Activated B cell treated with CpG ODN at 0.5 μM for 24 hours (primary cell): ENCODE results near the gene REEP2. TPM values are rescaled to one million over a fixed set of nuclear protein-coding genes. Genes with fewer than 3 reads are reported as not detected.

Experiments used
- ATAC-seq: fragments of 200-7000 bp; cut with Tn5 transposase; one replicate; pipeline ENCODE4 v1.10.0; 2021; ENCODE audit warnings: low read depth, mild to moderate bottlenecking, moderate library complexity
- CTCF ChIA-PET: fragments of 350-600 bp; sonication (Branson Sonifier 250); formaldehyde crosslinking; loops from one replicate; lab custom pipeline; 2021; ENCODE audit warnings: antibody characterized with exemption; lab: Charles Lee
- POLR2A ChIA-PET: fragments of 350-600 bp; sonication (Branson Sonifier 250); formaldehyde crosslinking; loops from one replicate; lab custom pipeline; 2021; ENCODE audit warnings: antibody characterized with exemption; lab: Charles Lee
- DNase-seq: peaks from one replicate; pipeline ENCODE4 v3.0.0; 2022
- H3K27ac Mint-ChIP-seq: one replicate; pipeline ENCODE4 v1.8.0; 2020; ENCODE audit warnings: mixed read lengths
- H3K27me3 Mint-ChIP-seq: one replicate; pipeline ENCODE4 v1.8.0; 2021; ENCODE audit warnings: mixed read lengths
- H3K36me3 Mint-ChIP-seq: one replicate; pipeline ENCODE4 v1.8.0; 2021; ENCODE audit warnings: low read depth, mixed read lengths
- H3K4me1 Mint-ChIP-seq: one replicate; pipeline ENCODE4 v1.8.0; 2021; ENCODE audit warnings: mixed read lengths
- H3K4me3 Mint-ChIP-seq: one replicate; pipeline ENCODE4 v1.8.0; 2020; ENCODE audit warnings: mild to moderate bottlenecking, mixed read lengths
- H3K9me3 Mint-ChIP-seq: one replicate; pipeline ENCODE4 v1.8.0; 2020; ENCODE audit warnings: mixed read lengths
- intact Hi-C: fragments of 100-400 bp; cut with micrococcal nuclease; formaldehyde crosslinking; loops from one replicate; pipeline ENCODE4 v1.15.1; 2024
- total RNA-seq: library from RNA; stranded (reverse); gene quantifications from 2 replicates; pipeline ENCODE4 v1.2.3, GENCODE V29; 2022
- TF ChIP-seq, protein P1 (sequence below): fragments of 200-600 bp; IDR thresholded peaks from one replicate; pipeline ENCODE4 v1.8.0; 2022; ENCODE audit warnings: antibody characterized with exemption, mild to moderate bottlenecking

REEP2 gene
- total RNA-seq, 1 donor from 2014 or later, result not detected

DNA sequence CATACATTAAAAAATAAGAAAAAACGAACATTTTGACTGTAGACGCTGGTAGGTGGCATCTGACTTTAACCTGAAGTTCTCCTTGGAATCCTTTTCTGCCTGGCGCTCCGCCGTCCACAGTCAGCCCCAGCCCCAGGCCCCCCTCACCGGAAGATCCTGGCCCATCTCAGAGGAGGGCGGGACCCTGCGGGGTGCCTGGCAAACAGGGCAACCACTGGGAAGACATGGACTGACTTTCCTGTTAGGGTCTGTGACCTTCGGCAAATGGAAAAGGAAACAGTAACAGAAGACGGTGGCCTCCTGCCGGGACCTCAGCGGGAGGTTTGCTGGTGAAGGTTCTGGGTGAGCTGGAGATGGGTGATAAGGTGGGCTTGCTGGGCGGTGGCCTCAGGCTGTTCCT, 14.7 kb downstream of the REEP2 start:
- Mint-ChIP-seq H3K27me3 (peaks cover 4% of the 10 kb centered on the region), H3K4me3 (no peak overlapping the region), H3K4me1 (peaks cover 13% of the 10 kb centered on the region), H3K27ac (no peak overlapping the region), H3K36me3 (no peaks in the 10 kb centered on the region), H3K9me3 (no peaks in the 10 kb centered on the region)
- POLR2A ChIA-PET, result no interaction called here
- ATAC-seq (no peak), DNase-seq (no peak)
- TF ChIP-seq, protein P1, sequence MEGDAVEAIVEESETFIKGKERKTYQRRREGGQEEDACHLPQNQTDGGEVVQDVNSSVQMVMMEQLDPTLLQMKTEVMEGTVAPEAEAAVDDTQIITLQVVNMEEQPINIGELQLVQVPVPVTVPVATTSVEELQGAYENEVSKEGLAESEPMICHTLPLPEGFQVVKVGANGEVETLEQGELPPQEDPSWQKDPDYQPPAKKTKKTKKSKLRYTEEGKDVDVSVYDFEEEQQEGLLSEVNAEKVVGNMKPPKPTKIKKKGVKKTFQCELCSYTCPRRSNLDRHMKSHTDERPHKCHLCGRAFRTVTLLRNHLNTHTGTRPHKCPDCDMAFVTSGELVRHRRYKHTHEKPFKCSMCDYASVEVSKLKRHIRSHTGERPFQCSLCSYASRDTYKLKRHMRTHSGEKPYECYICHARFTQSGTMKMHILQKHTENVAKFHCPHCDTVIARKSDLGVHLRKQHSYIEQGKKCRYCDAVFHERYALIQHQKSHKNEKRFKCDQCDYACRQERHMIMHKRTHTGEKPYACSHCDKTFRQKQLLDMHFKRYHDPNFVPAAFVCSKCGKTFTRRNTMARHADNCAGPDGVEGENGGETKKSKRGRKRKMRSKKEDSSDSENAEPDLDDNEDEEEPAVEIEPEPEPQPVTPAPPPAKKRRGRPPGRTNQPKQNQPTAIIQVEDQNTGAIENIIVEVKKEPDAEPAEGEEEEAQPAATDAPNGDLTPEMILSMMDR, result no peak
- intact Hi-C loops, result no loop called here
- CTCF ChIA-PET, result no interaction called here

DNA sequence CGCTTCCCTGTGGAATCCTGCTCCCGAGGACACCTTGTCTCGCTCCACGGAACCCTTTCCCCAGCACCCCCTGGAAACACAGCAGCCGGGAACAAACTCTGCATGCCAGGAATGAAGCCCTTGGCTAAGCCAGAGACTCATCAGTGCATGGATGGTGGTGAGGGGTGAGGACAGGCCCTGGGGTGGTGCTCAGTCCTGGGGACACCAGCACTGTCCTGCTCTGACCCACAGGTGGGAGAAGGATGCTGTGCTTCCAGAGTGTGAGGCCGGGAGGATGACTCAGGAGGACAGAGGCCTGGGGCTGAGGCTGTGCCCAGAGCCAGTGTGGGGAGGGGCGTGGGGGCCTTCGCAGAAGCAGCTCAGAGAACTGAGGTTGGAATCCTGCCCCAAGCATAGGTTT, 15.3 kb downstream of the REEP2 start:
- ATAC-seq (no peak), DNase-seq (no peak)
- CTCF ChIA-PET, result no interaction called here
- Mint-ChIP-seq H3K36me3 (no peaks in the 10 kb centered on the region), H3K4me1 (peaks cover 18% of the 10 kb centered on the region), H3K27me3 (peaks cover 4% of the 10 kb centered on the region), H3K27ac (no peak overlapping the region), H3K4me3 (no peak overlapping the region), H3K9me3 (no peaks in the 10 kb centered on the region)
- intact Hi-C loops, result no loop called here
- TF ChIP-seq, protein P1, result no peak
- POLR2A ChIA-PET, result no interaction called here

DNA sequence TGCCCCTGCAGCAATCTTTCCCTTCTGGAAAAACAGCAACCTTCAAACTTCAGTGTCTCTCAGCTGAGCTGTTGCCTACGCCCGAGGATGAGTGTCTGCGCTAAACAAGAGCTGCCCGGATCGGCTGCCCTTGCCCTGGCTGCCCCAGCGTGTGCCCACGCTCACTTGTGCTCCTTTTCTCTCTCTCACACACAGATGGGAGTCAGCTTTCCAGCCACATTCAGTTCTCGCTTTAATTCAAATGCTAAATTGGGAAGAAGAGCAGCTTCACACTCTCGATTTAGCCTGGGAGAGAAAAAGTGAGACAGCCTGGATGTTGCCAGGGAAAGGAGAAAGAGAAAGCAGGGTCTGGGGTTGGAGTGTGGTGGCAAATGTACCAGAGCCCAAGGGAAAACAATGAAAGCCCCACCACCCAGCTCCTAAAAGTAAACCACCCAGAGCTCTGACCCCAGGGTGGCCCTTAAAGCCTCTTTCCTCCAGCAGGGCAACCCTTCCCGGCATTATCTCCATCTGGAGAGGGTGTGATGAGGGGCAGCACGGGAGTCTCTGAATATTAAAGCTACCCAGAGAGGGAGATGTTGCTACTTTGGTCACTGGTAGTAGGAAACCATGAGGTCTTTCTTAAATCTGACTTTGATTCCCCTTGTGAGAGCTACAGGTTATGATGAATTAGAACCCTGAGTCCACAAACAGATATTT, 16.5 kb downstream of the REEP2 start:
- CTCF ChIA-PET, result interaction anchor here (0.8 to 1.5 kb wide), 2 partner anchors 9 to 48 kb away, joined by 4 to 5 read pairs; partner anchors contain the start of gene EGR1
- no peaks in the 10 kb centered on the region for H3K9me3 Mint-ChIP-seq
- POLR2A ChIA-PET, result no interaction called here

DNA sequence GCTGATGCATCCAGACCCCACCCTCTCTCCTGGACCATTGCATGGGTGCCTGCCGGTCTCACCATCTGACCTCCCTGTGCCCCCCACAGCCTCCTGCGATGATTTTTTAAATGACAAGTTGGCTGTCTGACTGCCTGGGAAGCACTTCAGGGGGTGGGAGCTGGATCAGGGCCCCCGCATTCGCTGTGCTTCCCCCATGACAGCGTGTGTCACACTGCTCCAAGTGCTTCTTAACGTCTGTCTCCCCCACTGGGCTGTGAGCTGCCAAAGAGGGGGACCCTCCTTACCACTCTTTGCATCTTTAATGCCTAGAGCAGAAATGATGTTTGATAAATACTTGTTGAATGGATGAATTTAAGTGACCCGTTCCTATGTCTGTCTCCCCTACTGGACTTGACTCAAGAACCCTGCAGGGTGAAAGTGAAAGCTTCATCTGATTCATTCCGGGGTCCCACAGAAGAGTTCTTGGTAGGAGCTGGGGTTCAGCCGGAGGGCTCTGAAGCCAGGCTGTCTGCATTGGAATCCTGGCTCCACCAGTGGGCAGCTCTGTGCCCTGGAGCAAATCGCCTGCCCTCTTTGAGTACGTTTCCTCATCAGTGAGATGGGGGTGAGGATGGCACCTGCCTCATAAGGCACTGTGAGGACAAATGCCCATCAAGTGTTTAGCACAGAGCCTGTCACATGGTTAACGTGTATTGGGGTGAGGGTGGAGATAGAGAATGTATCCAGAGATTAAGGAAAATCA, 18.8 kb downstream of the REEP2 start:
- H3K36me3 Mint-ChIP-seq, result no peaks in the 10 kb centered on the region
- no peak overlapping the region for H3K4me3 Mint-ChIP-seq
- DNase-seq (no peak), ATAC-seq (no peak)
- TF ChIP-seq, protein P1, result no peak
- ChIA-PET CTCF (interaction anchor here (0.6 to 1.4 kb wide), 3 partner anchors 9 to 120 kb away, joined by 3 read pairs; no protein-coding TSS in a partner anchor), POLR2A (interaction anchor here (0.7 kb wide), 1 partner anchor 300 kb away, joined by 3 read pairs; no protein-coding TSS in a partner anchor)
- H3K27me3 Mint-ChIP-seq, result no peaks in the 10 kb centered on the region
- H3K4me1 Mint-ChIP-seq, result peaks cover 36% of the 10 kb centered on the region
- intact Hi-C loops, result no loop called here
- H3K9me3 Mint-ChIP-seq, result no peaks in the 10 kb centered on the region
- H3K27ac Mint-ChIP-seq, result no peak overlapping the region

More for the DNA sequence above, 16.5 kb downstream of the REEP2 start:
- Mint-ChIP-seq H3K27me3 (no peaks in the 10 kb centered on the region), H3K27ac (no peak overlapping the region), H3K4me1 (peaks cover 25% of the 10 kb centered on the region), H3K36me3 (no peaks in the 10 kb centered on the region), H3K4me3 (no peak overlapping the region)
- DNase-seq, result no peak
- intact Hi-C loops, result no loop called here
- TF ChIP-seq, protein P1, result no peak
- ATAC-seq, result no peak

DNA sequence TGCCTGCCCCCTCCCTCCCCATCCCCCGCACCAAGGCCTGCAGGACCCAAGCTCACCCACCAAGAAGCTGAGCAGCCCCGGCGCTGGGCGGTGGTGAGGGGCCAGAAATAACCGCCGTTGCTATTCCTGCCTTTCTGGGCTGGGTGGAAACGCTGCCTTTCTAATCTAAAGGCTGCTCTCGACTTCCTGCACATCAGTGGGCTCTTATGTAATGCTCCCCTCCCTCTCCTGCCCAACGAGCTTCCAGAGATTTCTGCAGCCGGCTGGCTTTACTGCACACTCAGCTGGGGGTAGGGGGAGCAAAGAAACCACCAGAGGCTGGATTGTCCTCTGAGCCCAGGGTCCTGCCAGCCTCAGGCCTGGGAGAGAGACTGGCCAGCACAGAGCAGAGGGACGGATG, 19.5 kb downstream of the REEP2 start:
- no peak overlapping the region for H3K27ac Mint-ChIP-seq
- peaks cover 36% of the 10 kb centered on the region for H3K4me1 Mint-ChIP-seq
- TF ChIP-seq, protein P1, result no peak
- ATAC-seq, result no peak
- H3K27me3 Mint-ChIP-seq, result no peaks in the 10 kb centered on the region
- intact Hi-C loops, result no loop called here
- no peaks in the 10 kb centered on the region for H3K9me3 Mint-ChIP-seq
- no peak overlapping the region for H3K4me3 Mint-ChIP-seq
- POLR2A ChIA-PET, result no interaction called here
- no peaks in the 10 kb centered on the region for H3K36me3 Mint-ChIP-seq
- CTCF ChIA-PET, result no interaction called here
- no peak for DNase-seq
